CD4-positive, alpha-beta T cell (primary cell): ENCODE results near the gene BEND6. TPM values are rescaled to one million over a fixed set of nuclear protein-coding genes. Genes with fewer than 3 reads are reported as not detected.
"Not testable (repeated sequence)": the region's sequence is repeated elsewhere in the genome, so short reads cannot be mapped to it uniquely, and the experiment has no call there.

Experiments
- ATAC-seq: fragments of 200-7000 bp; cut with Tn5 transposase; one replicate; pipeline ENCODE4 v1.10.0; 2022; ENCODE audit warnings: mild to moderate bottlenecking; ENCODE audit not compliant: poor library complexity
- CTCF ChIA-PET: fragments of 350-600 bp; sonication (Branson Sonifier 250); formaldehyde crosslinking; loops from one replicate; lab custom pipeline; 2021; ENCODE audit warnings: antibody characterized with exemption, inconsistent platforms; lab: Charles Lee
- POLR2A ChIA-PET: fragments of 350-600 bp; sonication (Branson Sonifier 250); formaldehyde crosslinking; loops from one replicate; lab custom pipeline; 2021; ENCODE audit warnings: antibody characterized with exemption, inconsistent platforms; lab: Charles Lee
- DNase-seq, 14 experiments: peaks; one replicate each; pipeline ENCODE4 v3.0.0-alpha.2; 2013 to 2020; ENCODE audit warnings: mixed read lengths in 2 of 14
- H3K27ac ChIP-seq, 2 donors: one replicate each; pipeline versions ENCODE4 v1.5.1 to v1.7.0; 2013; ENCODE audit warnings: low read length in 2 of 2, low read depth in 1 of 2, mild to moderate bottlenecking in 1 of 2
- H3K27me3 ChIP-seq, 2 experiments: 1 replicate in 1 of 2; 2 replicates in 1 of 2; pipeline versions ENCODE4 v1.6.1 to v1.7.0; 2013; ENCODE audit warnings: low read length in 2 of 2, control low read depth in 1 of 2, mild to moderate bottlenecking in 1 of 2, moderate library complexity in 1 of 2; ENCODE audit not compliant: insufficient read depth in 2 of 2, control insufficient read depth in 1 of 2
- H3K36me3 ChIP-seq: one replicate; pipeline ENCODE4 v1.6.1; 2013; ENCODE audit warnings: low read length, control low read depth; ENCODE audit not compliant: insufficient read depth
- H3K4me1 ChIP-seq: one replicate; pipeline ENCODE4 v1.6.1; 2013; ENCODE audit warnings: low read length, control low read depth; ENCODE audit not compliant: insufficient read depth
- H3K4me3 ChIP-seq: one replicate; pipeline ENCODE4 v1.5.1; 2013; ENCODE audit warnings: mild to moderate bottlenecking, low read length, moderate library complexity
- H3K9me3 ChIP-seq, 2 experiments: 1 replicate in 1 of 2; 2 replicates in 1 of 2; pipeline versions ENCODE4 v1.6.1 to v1.7.0; 2013; ENCODE audit warnings: low read length in 2 of 2, mild to moderate bottlenecking in 2 of 2, control low read depth in 1 of 2, moderate library complexity in 1 of 2; ENCODE audit not compliant: control insufficient read depth in 1 of 2, insufficient read depth in 1 of 2
- H3K27ac Mint-ChIP-seq: one replicate; pipeline ENCODE4 v1.8.0; 2020; ENCODE audit warnings: mixed read lengths
- H3K27me3 Mint-ChIP-seq: one replicate; pipeline ENCODE4 v1.8.0; 2021; ENCODE audit warnings: mixed read lengths
- H3K36me3 Mint-ChIP-seq: one replicate; pipeline ENCODE4 v1.8.0; 2021; ENCODE audit warnings: low read depth, mixed read lengths
- H3K4me1 Mint-ChIP-seq: one replicate; pipeline ENCODE4 v1.8.0; 2021; ENCODE audit warnings: low read depth, mixed read lengths
- H3K4me3 Mint-ChIP-seq: one replicate; pipeline ENCODE4 v1.8.0; 2020; ENCODE audit warnings: mild to moderate bottlenecking, mixed read lengths
- H3K9me3 Mint-ChIP-seq: one replicate; pipeline ENCODE4 v1.8.0; 2020; ENCODE audit warnings: mixed read lengths
- intact Hi-C, 2 experiments: fragments of 100-400 bp; cut with DNase I in 1 of 2; cut with micrococcal nuclease in 1 of 2; formaldehyde crosslinking; loops; one replicate each; pipeline versions ENCODE4 v1.15.1 to v1.9.0; 2023 to 2025; cut with DNase I, micrococcal nuclease
- total RNA-seq, 174 experiments: library from RNA in 2 of 174; stranded (reverse) in 2 of 174; gene quantifications; one replicate each; pipeline ENCODE4 v1.2.3 and lab custom pipeline; 2021 to 2026
- TF ChIP-seq, protein P1 (sequence below): fragments of 200-600 bp; IDR thresholded peaks from one replicate; pipeline ENCODE4 v1.8.0; 2022; ENCODE audit warnings: antibody characterized with exemption, mild to moderate bottlenecking

BEND6 gene
- total RNA-seq, 2 experiments from 2014 or later = not detected

DNA sequence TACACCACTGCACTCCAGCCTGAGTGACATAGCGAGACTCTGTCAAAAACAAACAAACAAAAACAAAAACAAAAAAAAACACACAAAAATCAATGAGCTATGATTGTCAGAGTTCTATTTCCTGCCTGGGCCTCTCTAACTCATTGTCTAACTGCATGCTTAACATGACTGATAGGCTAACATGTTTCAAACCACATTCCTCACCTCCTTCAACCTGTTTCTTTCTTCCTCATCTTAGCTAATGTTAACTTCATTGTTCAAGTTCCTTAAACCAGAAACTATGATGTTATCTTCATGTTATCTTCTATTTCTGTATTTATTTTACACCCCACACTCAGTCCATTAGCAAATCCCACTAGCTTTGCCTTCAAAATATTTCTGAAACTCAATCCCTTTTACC is 41.5 kb downstream of the BEND6 start:
- DNase-seq (no peak), ATAC-seq (no peak)
- no peak overlapping the region for H3K27ac Mint-ChIP-seq
- ChIA-PET POLR2A (no interaction called here), CTCF (no interaction called here)
- no peaks in the 10 kb centered on the region for H3K9me3 Mint-ChIP-seq
- peaks cover 30% of the 10 kb centered on the region for H3K27me3 Mint-ChIP-seq
- H3K36me3 Mint-ChIP-seq = no peaks in the 10 kb centered on the region
- H3K36me3 ChIP-seq = no peaks in the 10 kb centered on the region
- H3K9me3 ChIP-seq = peaks cover 10 to 20% of the 10 kb centered on the region in 2 experiments
- peaks cover 2 to 6% of the 10 kb centered on the region in 2 experiments for H3K27me3 ChIP-seq
- no peak overlapping the region for H3K27ac ChIP-seq
- H3K4me3 ChIP-seq = no peak overlapping the region
- intact Hi-C loops = no loop called here
- TF ChIP-seq, protein P1, sequence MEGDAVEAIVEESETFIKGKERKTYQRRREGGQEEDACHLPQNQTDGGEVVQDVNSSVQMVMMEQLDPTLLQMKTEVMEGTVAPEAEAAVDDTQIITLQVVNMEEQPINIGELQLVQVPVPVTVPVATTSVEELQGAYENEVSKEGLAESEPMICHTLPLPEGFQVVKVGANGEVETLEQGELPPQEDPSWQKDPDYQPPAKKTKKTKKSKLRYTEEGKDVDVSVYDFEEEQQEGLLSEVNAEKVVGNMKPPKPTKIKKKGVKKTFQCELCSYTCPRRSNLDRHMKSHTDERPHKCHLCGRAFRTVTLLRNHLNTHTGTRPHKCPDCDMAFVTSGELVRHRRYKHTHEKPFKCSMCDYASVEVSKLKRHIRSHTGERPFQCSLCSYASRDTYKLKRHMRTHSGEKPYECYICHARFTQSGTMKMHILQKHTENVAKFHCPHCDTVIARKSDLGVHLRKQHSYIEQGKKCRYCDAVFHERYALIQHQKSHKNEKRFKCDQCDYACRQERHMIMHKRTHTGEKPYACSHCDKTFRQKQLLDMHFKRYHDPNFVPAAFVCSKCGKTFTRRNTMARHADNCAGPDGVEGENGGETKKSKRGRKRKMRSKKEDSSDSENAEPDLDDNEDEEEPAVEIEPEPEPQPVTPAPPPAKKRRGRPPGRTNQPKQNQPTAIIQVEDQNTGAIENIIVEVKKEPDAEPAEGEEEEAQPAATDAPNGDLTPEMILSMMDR = no peak
- no peaks in the 10 kb centered on the region for H3K4me1 Mint-ChIP-seq
- H3K4me3 Mint-ChIP-seq = no peak overlapping the region
- H3K4me1 ChIP-seq = no peaks in the 10 kb centered on the region

DNA sequence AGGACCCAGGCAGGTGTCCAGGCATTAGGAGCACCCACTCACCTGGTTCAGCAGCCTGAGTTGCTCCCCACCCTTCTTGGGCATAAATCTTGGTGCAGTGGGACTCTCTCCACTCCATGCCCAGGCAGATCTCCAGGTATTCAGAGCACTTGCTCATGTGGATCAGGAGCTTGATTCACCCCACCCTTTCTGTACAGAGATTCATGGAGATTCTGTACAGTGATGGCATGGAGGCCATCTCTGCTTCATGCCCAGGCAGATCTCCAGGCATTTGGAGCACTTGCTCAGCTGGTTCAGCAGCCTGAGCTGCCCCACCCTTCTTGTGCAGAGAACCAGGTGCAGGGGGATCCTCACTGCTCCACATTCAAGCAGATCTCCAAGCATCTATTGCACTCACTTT is 44.1 kb downstream of the BEND6 start:
- TF ChIP-seq, protein P1 = no peak
- ChIA-PET CTCF (no interaction called here), POLR2A (no interaction called here)
- Histone ChIP-seq H3K27ac (no peak overlapping the region), H3K4me1 (no peaks in the 10 kb centered on the region), H3K27me3 (no peaks in the 10 kb centered on the region), H3K9me3 (peaks cover 10 to 20% of the 10 kb centered on the region in 2 experiments), H3K4me3 (no peak overlapping the region), H3K36me3 (no peaks in the 10 kb centered on the region)
- no peak for ATAC-seq
- no peak overlapping the region for H3K4me3 Mint-ChIP-seq
- no peak overlapping the region for H3K27ac Mint-ChIP-seq
- no peak for DNase-seq
- intact Hi-C loops = no loop called here
- H3K4me1 Mint-ChIP-seq = no peaks in the 10 kb centered on the region
- no peaks in the 10 kb centered on the region for H3K36me3 Mint-ChIP-seq
- no peaks in the 10 kb centered on the region for H3K9me3 Mint-ChIP-seq
- peaks cover 29% of the 10 kb centered on the region for H3K27me3 Mint-ChIP-seq

DNA sequence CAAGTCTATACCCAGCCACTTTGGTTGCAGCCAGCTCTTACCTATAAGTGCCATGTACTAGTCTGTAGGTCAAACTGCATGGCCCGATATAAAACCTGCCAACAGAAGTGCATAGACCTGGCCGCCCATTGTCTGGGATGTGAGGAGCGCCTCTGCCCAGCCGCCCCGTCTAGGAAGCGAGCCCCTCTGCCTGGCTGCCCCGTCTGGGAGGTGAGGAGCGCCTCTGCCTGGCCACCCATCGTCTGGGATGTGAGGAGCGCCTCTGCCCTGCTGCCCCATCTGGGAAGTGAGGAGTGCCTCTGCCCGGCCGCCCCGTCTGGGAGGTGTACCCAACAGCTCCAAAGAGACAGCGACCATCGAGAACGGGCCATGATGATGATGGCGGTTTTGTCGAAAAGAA is 44.8 kb downstream of the BEND6 start:
- H3K36me3 ChIP-seq, ATAC-seq, intact Hi-C loops, H3K4me3 Mint-ChIP-seq, H3K4me1 Mint-ChIP-seq, H3K27ac Mint-ChIP-seq, H3K4me1 ChIP-seq, H3K36me3 Mint-ChIP-seq, POLR2A ChIA-PET, H3K9me3 Mint-ChIP-seq, CTCF ChIA-PET, H3K4me3 ChIP-seq, H3K27ac ChIP-seq, H3K27me3 ChIP-seq, DNase-seq: not testable (repeated sequence)
- H3K27me3 Mint-ChIP-seq = peaks cover 29% of the 10 kb centered on the region
- peaks cover 10 to 20% of the 10 kb centered on the region in 2 experiments for H3K9me3 ChIP-seq

DNA sequence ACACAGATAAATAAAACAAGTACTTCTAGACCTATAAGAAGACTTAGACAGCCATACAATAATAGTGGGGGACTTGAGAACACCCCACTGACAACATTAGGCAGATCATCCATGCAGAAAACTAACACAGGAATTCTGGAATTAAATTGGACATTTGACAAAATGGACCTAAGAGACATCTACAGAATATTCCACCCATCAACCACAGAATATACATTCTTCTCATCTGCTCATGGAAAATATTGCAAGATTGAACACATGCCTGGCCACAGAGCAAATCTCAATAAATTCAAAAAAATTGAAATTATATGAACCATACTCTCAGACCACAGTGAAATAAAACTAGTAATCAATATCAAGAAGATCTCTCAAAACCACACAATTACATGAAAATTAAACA is 47.3 kb downstream of the BEND6 start:
- Mint-ChIP-seq H3K9me3 (no peaks in the 10 kb centered on the region), H3K36me3 (no peaks in the 10 kb centered on the region), H3K4me1 (no peaks in the 10 kb centered on the region), H3K27me3 (peaks cover 16% of the 10 kb centered on the region), H3K4me3 (no peak overlapping the region), H3K27ac (no peak overlapping the region)
- no peaks in the 10 kb centered on the region for H3K4me1 ChIP-seq
- peaks cover 10 to 20% of the 10 kb centered on the region in 2 experiments for H3K9me3 ChIP-seq
- ChIA-PET CTCF (no interaction called here), POLR2A (no interaction called here)
- no peak overlapping the region for H3K27ac ChIP-seq
- H3K27me3 ChIP-seq = no peaks in the 10 kb centered on the region
- no peak overlapping the region for H3K4me3 ChIP-seq
- H3K36me3 ChIP-seq = no peaks in the 10 kb centered on the region
- TF ChIP-seq, protein P1 = no peak
- ATAC-seq (no peak), DNase-seq (no peak)
- intact Hi-C loops = no loop called here
